Right forelimb (tissue), 1 donor: ENCODE measurements around the gene PC.

Experiments used
- DNase-seq: peaks from one replicate; pipeline ENCODE4 v3.0.0-alpha.2; 2018

PC gene

GRCh38 chr11:66864924-66865697 lies 93.1 kb downstream of the PC start:
- DNase-seq = no peak

DNA sequence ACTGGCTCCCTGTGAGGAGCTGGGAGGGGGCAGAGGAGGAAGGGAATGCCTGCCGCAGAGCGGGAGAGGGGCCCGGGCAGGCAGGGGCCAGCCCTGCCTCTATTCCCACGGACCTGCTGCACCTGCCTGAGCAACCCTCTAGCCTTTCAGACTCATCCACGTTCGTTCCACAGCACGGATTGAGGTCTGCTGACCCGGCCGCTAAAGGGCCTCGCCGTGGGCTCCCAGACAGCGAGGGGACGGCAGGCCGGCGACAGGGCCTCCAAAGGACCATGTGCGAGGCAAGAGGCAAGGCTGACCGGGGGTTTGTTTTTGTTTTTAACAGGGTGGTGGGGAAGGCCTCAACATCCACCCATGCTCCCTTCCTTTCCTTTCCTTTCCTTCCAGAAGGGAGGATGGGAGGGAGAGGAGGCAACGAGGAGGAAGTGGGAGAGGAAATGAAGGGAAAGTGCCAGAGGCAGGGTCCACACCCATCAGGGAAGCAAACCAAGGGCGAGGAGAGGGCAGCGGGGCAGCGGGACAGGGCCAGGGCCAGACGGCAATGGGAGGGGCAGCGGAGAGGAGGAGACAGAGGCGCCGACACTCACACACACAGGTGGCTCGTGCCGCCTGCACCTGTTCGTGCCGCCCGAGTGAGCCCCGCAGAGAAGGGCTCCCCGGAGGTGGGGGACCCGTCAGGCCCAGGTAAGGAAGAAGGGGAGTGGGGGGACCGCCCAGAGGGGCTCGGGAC lies 93.8 kb downstream of the PC start:
- no peak for DNase-seq

DNA sequence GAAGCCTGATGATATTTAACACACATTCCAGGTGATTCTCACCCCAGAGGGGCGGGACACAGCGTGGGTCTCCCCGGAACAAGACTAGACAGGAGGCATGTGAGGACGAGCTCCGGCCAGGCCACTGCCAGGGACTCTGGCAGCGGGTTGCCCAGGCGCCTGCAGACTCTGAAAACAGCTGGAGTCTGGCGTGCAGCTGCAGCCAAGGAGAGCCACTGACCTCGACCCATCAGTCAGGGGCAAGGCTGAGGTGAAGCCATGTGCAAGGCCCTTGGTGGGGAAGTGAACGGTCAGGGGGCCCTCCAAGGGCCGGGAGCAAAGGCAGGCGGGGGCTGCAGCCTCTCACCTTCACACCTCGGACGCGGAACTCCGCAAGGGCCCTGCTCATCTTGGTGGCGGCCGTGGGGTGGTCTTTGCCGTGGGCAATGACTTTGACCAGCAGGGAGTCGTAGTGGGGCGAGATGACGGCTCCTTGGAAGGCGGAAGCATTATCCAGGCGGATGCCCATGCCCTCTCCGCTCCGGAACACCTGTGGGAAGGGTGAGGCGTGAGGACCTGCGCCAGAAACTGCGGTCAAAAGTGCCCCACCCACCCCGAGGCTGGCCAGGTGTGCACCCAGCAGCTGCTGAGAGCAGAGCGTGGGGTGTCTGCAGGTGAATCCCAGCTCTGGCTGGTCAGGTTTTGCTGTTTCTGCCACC lies 94.6 kb downstream of the PC start:
- no peak for DNase-seq

DNA sequence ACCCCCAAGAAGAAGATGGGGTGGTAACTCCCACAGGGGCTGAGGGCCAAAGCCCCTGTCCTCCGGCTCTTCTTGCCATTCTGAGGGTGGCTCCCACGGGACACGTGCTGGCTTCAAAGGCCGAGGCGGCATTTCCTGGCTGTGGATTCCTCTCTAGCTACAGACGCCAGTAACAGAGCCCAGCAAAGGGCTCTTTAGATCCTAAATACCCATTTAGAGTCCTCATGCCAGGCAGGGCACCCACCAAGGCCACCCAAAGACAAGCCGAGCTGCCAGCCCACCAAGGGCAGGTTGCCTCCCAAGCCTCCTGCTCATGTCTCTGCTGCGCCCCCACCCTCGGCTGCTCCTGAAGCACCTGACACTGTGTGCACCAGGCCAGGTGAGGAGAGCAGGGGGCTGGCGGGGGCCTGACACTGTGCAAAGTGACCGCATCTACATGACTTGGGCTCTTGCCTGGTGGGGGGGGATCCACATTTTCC lies 95.6 kb downstream of the PC start:
- DNase-seq = no peak

DNA sequence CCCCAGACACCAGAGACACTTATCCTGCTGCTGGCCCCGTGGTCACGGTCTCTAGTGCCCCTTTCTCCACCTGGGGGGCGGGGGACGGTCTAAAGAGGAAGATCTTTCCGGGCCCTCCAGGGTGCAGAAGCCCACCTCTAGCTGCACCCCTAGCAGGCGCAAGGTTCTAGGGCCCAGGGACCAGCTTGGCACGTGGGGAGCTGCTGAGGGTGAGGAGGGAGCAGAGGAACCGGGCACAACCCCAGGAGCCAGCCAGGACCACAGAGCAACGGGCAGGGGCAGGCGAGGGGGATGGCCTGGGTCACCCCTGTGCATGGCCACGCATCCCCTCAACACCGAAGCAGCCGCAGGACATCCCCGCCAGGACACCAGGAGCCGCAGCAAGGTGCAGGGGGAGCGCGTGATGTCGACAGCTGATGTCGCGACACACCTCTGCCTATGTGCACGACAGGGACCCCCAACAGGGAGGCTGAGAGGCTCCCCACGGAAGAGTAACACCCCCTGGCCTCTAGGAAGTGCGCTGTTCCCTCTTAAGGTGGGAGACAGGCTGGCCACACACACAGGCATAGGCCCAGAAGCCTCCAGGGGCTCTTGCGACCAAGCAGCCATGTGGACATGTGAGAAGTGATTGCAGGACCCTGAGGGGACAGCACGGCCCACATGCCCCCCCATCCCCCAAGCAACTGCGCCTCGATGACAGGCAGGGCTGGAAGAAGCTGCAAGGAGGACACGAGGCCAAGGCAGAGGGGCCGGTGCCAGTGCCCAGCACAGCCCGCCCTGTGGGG lies 96.2 kb downstream of the PC start:
- no peak for DNase-seq

DNA sequence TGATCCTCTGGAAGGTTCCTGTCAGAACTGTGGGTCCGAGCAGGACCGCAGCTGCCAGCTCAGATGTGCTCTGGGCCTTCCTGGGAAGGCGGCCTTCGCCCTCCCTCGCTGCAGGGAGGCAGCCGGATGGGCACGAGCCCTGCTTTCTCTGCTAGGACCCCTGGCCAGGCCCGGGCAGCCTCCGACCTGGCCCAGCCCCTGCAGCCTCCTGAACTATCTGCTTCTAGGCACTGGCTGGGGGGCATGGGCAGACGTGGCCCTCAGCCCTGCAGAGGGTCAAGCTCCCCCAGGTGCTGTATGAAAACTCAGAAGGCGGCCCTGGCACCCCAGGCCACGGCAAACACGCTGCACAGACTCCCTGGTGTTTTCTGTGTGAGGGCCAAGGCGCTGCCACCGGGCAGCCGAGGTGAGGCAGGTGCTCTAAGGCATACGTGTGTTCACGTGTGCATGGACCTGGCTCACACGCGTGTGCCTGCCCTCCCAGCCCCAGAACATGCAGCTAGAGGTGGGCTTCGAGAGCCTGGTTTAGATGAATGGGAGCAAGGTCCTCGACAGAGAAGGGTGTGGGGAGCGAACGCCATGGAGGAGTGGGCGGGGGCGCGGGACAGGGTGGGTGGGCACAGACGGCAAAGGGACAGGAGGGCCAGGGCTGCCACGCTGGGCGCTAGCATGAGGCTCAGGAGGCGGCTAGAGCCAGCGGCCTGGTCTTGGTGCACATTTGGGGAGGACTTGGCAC lies 97.0 kb downstream of the PC start:
- no peak for DNase-seq

DNA sequence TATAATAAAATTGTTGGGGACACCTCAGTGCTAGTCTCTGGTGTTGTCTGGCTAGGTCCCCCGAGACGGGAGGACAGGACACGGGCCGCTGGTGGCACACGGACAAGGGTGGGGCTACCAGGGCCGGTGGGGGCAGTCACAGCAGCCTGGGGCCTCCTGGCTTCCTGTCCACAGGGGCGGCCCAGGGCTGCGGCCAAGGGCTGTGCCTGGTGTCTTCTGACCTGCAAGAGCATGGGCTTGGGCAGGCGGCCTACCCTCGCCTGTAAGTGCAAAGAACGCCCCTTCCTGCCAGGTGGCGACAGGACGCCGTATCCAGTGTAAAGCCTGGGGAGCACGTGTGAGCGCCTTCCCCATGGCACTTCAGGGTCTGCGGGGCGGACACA lies 97.7 kb downstream of the PC start:
- DNase-seq = no peak

GRCh38 chr11:66859686-66860448 lies 98.3 kb downstream of the PC start:
- DNase-seq = no peak

GRCh38 chr11:66858939-66859685 lies 99.1 kb downstream of the PC start:
- DNase-seq = no peak

GRCh38 chr11:66858186-66858938 lies 99.8 kb downstream of the PC start:
- DNase-seq = no peak

DNA sequence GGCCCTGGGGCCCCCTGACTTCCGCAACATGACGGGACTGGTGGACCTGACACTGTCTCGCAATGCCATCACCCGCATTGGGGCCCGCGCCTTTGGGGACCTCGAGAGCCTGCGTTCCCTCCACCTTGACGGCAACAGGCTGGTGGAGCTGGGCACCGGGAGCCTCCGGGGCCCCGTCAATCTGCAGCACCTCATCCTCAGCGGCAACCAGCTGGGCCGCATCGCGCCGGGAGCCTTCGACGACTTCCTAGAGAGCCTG lies 100.3 kb downstream of the PC start:
- DNase-seq = no peak

DNA sequence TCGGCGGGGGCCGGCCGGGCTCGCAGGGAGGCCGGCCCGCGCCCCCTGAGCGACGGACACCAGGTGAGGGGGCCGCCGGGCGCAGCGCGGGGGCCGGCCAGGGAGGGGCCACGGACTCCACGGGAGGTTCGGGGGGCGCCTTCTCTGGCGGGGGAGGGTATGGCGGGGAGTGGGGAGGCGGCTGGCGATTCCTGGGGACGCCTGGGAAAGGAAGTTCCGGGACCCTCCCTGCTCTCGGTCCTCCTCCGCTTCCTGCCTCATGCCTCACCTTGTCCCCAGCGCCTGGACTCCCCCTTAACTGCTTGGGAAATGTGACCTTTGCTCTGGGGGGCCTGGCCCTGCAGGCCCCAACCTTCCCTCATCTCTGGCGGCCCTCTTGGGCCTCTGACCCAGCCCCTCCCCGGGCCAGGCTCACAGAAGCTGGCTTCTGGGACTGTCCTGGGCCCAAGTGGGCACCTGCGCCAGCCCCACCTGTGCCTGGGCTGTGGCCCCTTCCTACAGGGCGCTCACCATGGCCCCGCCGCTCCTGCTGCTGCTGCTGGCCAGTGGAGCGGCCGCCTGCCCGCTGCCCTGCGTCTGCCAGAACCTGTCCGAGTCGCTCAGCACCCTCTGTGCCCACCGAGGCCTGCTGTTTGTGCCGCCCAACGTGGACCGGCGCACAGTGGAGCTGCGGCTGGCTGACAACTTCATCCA lies 100.8 kb downstream of the PC start:
- DNase-seq = no peak

DNA sequence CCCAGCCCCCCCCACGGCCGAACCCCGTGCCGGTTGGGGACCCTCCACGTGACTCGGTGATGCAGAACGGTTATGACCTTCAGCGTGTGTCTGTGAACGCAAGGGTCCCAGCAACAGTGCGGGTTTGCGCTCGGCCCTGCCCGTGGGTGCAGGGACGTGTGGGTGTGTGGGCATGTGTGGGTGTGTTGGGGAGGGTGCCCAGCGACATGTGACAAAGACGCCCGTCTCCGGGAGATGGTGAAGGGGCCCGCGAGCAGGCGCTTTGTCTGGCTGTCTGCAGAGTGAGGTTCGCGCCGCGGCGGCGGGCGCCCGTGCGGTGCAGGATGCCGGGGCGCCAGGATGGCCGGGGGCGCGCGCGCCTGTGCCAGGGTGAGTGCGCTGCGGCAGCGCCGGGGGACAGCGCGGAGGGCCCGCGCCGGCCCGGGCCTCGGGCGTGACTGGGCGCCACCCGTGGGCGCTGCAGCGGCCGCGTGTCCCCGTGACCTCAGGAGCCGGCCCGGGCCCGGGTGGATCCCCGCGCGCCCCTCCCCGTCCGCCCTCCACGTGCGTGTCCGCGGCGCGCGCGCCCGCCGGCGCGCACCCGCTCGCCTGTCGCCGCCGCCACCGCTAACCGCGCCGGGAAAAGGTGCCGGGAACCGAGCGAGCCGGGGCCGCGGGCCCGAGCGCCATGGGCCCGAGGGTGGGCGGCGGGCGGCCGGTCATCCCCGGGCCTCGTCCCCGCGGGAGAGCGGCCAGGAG lies 101.5 kb downstream of the PC start, which contains the start of gene LRFN4:
Gene LRFN4 (plus strand): TSS at position 569 of the 738 bp plus-strand sequence. CDS start 681 bp downstream, outside the sequence.
- no peak for DNase-seq

DNA sequence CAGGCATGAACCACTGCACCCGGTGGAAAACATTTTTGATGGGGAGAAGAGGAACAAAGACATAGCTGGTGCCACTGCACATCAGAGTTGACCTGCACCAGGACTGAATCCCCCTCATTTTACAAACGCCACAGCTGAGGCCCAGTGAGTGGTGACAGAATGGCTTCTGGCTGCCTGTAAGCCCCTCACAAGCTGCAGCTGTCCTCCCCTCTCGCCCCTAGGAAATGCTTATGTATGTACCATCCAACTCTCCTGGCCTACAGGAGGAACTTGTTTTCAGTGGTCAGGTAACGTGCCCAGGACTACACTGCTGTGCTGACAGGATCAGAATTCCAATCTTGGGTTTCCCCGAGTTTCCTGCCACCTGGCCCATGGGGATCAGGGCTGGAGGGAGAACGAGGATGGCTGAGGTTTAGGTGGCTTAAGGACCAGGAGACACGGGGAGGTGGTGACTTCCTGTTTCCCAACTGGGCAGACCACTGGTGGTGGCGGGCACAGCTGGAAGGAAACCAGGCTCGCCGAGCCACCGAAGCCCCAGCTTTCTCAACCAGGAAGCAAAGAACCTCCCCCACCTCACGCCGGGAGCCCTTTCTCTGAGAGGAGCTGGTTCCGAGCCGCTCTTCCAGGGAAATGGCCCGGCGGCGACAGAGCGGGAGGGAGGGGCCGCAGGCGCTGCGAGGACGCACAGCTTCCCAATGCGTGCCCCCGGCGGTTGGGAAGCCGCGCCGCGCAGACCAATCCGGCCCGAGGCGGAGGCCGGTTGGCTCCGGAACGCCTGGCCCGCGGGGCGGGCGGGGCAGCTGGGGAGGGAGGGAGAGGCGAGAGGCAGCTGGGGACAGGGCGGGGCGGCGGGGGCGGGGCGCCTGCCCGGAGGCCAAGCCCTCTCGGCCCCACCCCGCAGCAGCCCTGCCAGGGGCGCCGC lies 102.3 kb downstream of the PC start:
- peak; percentile 96 for DNase-seq

GRCh38 chr11:66854729-66855211 lies 103.4 kb downstream of the PC start:
- DNase-seq = no peak

DNA sequence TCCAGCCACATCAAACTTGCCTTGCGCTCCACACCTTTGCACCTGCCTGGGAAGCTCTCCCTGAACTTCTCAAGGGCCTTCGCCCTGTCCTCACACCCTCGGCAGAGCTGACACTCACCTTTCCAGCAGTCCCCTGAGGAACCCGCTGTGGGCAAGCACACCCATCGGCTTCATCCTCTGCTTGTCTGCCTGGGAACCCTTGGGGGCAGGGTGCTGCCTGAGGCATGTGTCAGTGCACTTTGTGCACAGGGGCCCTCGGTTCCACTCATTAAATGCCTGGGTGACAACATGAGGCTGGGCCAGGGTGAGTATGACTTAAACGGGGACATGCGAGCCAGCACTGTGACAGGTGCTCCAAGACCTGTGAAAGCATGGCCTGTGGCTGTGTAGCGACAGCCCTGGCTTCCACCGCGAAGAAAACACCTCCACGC lies 103.9 kb downstream of the PC start:
- no peak for DNase-seq
